SJCRH30 (cell line): ENCODE measurements around the gene TMEM45A. TPM values are rescaled to one million over a fixed set of nuclear protein-coding genes. Genes with fewer than 3 reads are reported as not detected.
"Not testable (repeated sequence)": the region's sequence is repeated elsewhere in the genome, so short reads cannot be mapped to it uniquely, and the experiment has no call there.

Source experiments
- DNase-seq, 2 experiments: peaks; one replicate each; pipeline ENCODE4 v3.0.0-alpha.2; 2015 to 2020
- H3K27ac ChIP-seq: fragments of 250-450 bp; sonication (Bioruptor Pico); 2 replicates; pipeline ENCODE4 v1.5.1; 2020; ENCODE audit warnings: mild to moderate bottlenecking, moderate library complexity
- H3K27me3 ChIP-seq: fragments of 250-450 bp; sonication (Bioruptor Pico); 2 replicates; pipeline ENCODE4 v1.5.1; 2020; ENCODE audit warnings: mild to moderate bottlenecking, moderate library complexity
- H3K36me3 ChIP-seq: fragments of 250-450 bp; sonication (Bioruptor Pico); 2 replicates; pipeline ENCODE4 v1.5.1; 2020; ENCODE audit warnings: mild to moderate bottlenecking, moderate library complexity
- H3K4me1 ChIP-seq: fragments of 250-450 bp; sonication (Bioruptor Pico); 2 replicates; pipeline ENCODE4 v1.5.1; 2020; ENCODE audit warnings: mild to moderate bottlenecking, moderate library complexity
- H3K4me3 ChIP-seq: fragments of 250-450 bp; sonication (Bioruptor Pico); 2 replicates; pipeline ENCODE4 v1.5.1; 2020; ENCODE audit warnings: mild to moderate bottlenecking, moderate library complexity
- H3K9me3 ChIP-seq: fragments of 250-450 bp; sonication (Bioruptor Pico); replicated peaks from 2 replicates; pipeline ENCODE4 v1.5.1; 2020; ENCODE audit warnings: mild to moderate bottlenecking, moderate library complexity
- total RNA-seq: library from RNA; depleted of rRNA; stranded (reverse); fragments of >200 nt; shearing (Covaris generic); gene quantifications from 2 replicates; pipeline ENCODE4 v1.2.3, GENCODE V29; 2014

The TMEM45A gene
- total RNA-seq, 1 experiment from 2014 or later, result 30.2 TPM

GRCh38 chr3:100535610-100535943, 43.2 kb downstream of the TMEM45A start:
- no peak for DNase-seq
- H3K4me1 ChIP-seq, result no peaks in the 10 kb centered on the region
- no peak overlapping the region for H3K27ac ChIP-seq
- no peaks in the 10 kb centered on the region for H3K36me3 ChIP-seq
- no peaks in the 10 kb centered on the region for H3K27me3 ChIP-seq
- H3K9me3 ChIP-seq, result no peaks in the 10 kb centered on the region; the same call in 1 of the 2 replicates
- no peak overlapping the region for H3K4me3 ChIP-seq

- no peak for DNase-seq
- Histone ChIP-seq H3K36me3 (no peaks in the 10 kb centered on the region), H3K9me3 (no peaks in the 10 kb centered on the region; the same call in 1 of the 2 replicates), H3K27ac (no peak overlapping the region), H3K4me1 (no peaks in the 10 kb centered on the region), H3K4me3 (no peak overlapping the region), H3K27me3 (no peaks in the 10 kb centered on the region)
Measured at GRCh38 chr3:100536093-100536492, 43.7 kb downstream of the TMEM45A start.

GRCh38 chr3:100537646-100538338, 45.4 kb downstream of the TMEM45A start:
- Histone ChIP-seq H3K4me3 (no peak overlapping the region), H3K9me3 (no peaks in the 10 kb centered on the region; the same call in 1 of the 2 replicates), H3K27me3 (no peaks in the 10 kb centered on the region), H3K4me1 (no peaks in the 10 kb centered on the region), H3K27ac (no peak overlapping the region), H3K36me3 (no peaks in the 10 kb centered on the region)
- no peak for DNase-seq

GRCh38 chr3:100538339-100538706, 45.9 kb downstream of the TMEM45A start:
- no peaks in the 10 kb centered on the region; the same call in 1 of the 2 replicates for H3K9me3 ChIP-seq
- H3K27ac ChIP-seq, result no peak overlapping the region
- DNase-seq, result no peak
- H3K4me1 ChIP-seq, result no peaks in the 10 kb centered on the region
- H3K4me3 ChIP-seq, result no peak overlapping the region
- H3K27me3 ChIP-seq, result no peaks in the 10 kb centered on the region
- H3K36me3 ChIP-seq, result no peaks in the 10 kb centered on the region

- DNase-seq, result no peak
- H3K4me3 ChIP-seq, result no peak overlapping the region
- H3K27ac ChIP-seq, result no peak overlapping the region
- no peaks in the 10 kb centered on the region for H3K27me3 ChIP-seq
- H3K9me3 ChIP-seq, result no peaks in the 10 kb centered on the region; the same call in 1 of the 2 replicates
- H3K4me1 ChIP-seq, result no peaks in the 10 kb centered on the region
- no peaks in the 10 kb centered on the region for H3K36me3 ChIP-seq
Measured at GRCh38 chr3:100540791-100541334, 48.4 kb downstream of the TMEM45A start.

- H3K36me3 ChIP-seq, H3K27ac ChIP-seq, H3K27me3 ChIP-seq, H3K4me3 ChIP-seq, H3K9me3 ChIP-seq, H3K4me1 ChIP-seq, DNase-seq: not testable (repeated sequence)
Measured at GRCh38 chr3:100541428-100541827, 49.0 kb downstream of the TMEM45A start.

GRCh38 chr3:100545371-100545770, 53.0 kb downstream of the TMEM45A start:
- H3K36me3 ChIP-seq, result no peaks in the 10 kb centered on the region
- no peak for DNase-seq
- peaks cover 7% of the 10 kb centered on the region; the same call in 1 of the 2 replicates for H3K4me1 ChIP-seq
- no peak overlapping the region for H3K4me3 ChIP-seq
- H3K9me3 ChIP-seq, result no peaks in the 10 kb centered on the region
- H3K27me3 ChIP-seq, result no peaks in the 10 kb centered on the region
- H3K27ac ChIP-seq, result no peak overlapping the region

- no peak for DNase-seq
- H3K4me1 ChIP-seq, result peaks cover 7% of the 10 kb centered on the region; the same call in 1 of the 2 replicates
- H3K27ac ChIP-seq, result no peak overlapping the region
- H3K36me3 ChIP-seq, result no peaks in the 10 kb centered on the region
- no peak overlapping the region for H3K4me3 ChIP-seq
- no peaks in the 10 kb centered on the region for H3K27me3 ChIP-seq
- H3K9me3 ChIP-seq, result no peaks in the 10 kb centered on the region
Measured at GRCh38 chr3:100546020-100546744, 53.8 kb downstream of the TMEM45A start.

GRCh38 chr3:100548053-100548452, 55.6 kb downstream of the TMEM45A start:
- no peak overlapping the region for H3K4me3 ChIP-seq
- no peak overlapping the region for H3K27ac ChIP-seq
- H3K9me3 ChIP-seq, result no peaks in the 10 kb centered on the region
- H3K4me1 ChIP-seq, result peaks cover 7% of the 10 kb centered on the region; the same call in 1 of the 2 replicates
- H3K36me3 ChIP-seq, result no peaks in the 10 kb centered on the region
- peak in 1 of 2 experiments; percentile 49 for DNase-seq
- H3K27me3 ChIP-seq, result no peaks in the 10 kb centered on the region

- H3K27ac ChIP-seq, result no peak overlapping the region
- H3K36me3 ChIP-seq, result no peaks in the 10 kb centered on the region
- DNase-seq, result no peak
- 0 out of 2 replicates have a peak, but pooled peaks cover 4% of the 10 kb centered on the region for H3K9me3 ChIP-seq
- no peaks in the 10 kb centered on the region for H3K27me3 ChIP-seq
- peaks cover 25% of the 10 kb centered on the region for H3K4me1 ChIP-seq
- no peak overlapping the region for H3K4me3 ChIP-seq
Measured at GRCh38 chr3:100553618-100554372, 61.4 kb downstream of the TMEM45A start.

GRCh38 chr3:100554373-100554676, 61.9 kb downstream of the TMEM45A start:
- H3K4me3 ChIP-seq, result no peak overlapping the region
- H3K4me1 ChIP-seq, result peaks cover 30% of the 10 kb centered on the region
- H3K36me3 ChIP-seq, result no peaks in the 10 kb centered on the region
- no peaks in the 10 kb centered on the region for H3K27me3 ChIP-seq
- H3K27ac ChIP-seq, result no peak overlapping the region
- no peak for DNase-seq
- 0 out of 2 replicates have a peak, but pooled peaks cover 4% of the 10 kb centered on the region for H3K9me3 ChIP-seq

GRCh38 chr3:100556673-100557310, 64.4 kb downstream of the TMEM45A start:
- peak overlapping the region; percentile 16 for H3K27ac ChIP-seq
- DNase-seq, result peak; percentile 74 to 83

GRCh38 chr3:100558233-100558632, 65.8 kb downstream of the TMEM45A start:
- Histone ChIP-seq H3K36me3 (no peaks in the 10 kb centered on the region), H3K4me3 (peak overlapping the region; percentile 2; the same call in 1 of the 2 replicates), H3K4me1 (peaks cover 66% of the 10 kb centered on the region), H3K9me3 (0 out of 2 replicates have a peak, but pooled peaks cover 4% of the 10 kb centered on the region), H3K27ac (peak overlapping the region; percentile 54), H3K27me3 (no peaks in the 10 kb centered on the region)
- DNase-seq, result peak; percentile 69 to 83

More at GRCh38 chr3:100556673-100557310, 64.4 kb downstream of the TMEM45A start:
- no peaks in the 10 kb centered on the region for H3K36me3 ChIP-seq
- H3K4me3 ChIP-seq, result no peak overlapping the region
- H3K9me3 ChIP-seq, result 0 out of 2 replicates have a peak, but pooled peaks cover 4% of the 10 kb centered on the region
- H3K27me3 ChIP-seq, result no peaks in the 10 kb centered on the region
- peaks cover 53% of the 10 kb centered on the region for H3K4me1 ChIP-seq

GRCh38 chr3:100560426-100560825, 68.0 kb downstream of the TMEM45A start:
- Histone ChIP-seq H3K27ac (peak overlapping the region; percentile 24), H3K4me3 (peak overlapping the region; percentile 7; the same call in 1 of the 2 replicates), H3K36me3 (no peaks in the 10 kb centered on the region), H3K4me1 (peaks cover 79% of the 10 kb centered on the region), H3K9me3 (no peaks in the 10 kb centered on the region), H3K27me3 (no peaks in the 10 kb centered on the region)
- peak in 1 of 2 experiments; percentile 67 for DNase-seq
